Small intestine (tissue), 7 donors: ENCODE results near the gene COPG1. TPM values are rescaled to one million over a fixed set of nuclear protein-coding genes. Genes with fewer than 3 reads are reported as not detected.
"Not testable (repeated sequence)": the region's sequence is repeated elsewhere in the genome, so short reads cannot be mapped to it uniquely, and the experiment has no call there.

ENCODE experiments used
- DNase-seq, 2 donors: peaks; one replicate each; pipeline versions ENCODE4 v3.0.0 to v3.0.0-alpha.2; 2013
- FAIRE-seq: peaks from 2 replicates; lab custom pipeline; 2012; peaks lifted over from hg19 to GRCh38; lab: Jason Lieb, UNC
- H3K27ac ChIP-seq, 3 donors: one replicate each; pipeline ENCODE4 v1.5.1; 2013; ENCODE audit warnings: low read length in 2 of 3, mild to moderate bottlenecking in 2 of 3, control low read depth in 1 of 3, inconsistent platforms in 1 of 3, low read depth in 1 of 3, moderate library complexity in 1 of 3
- H3K27me3 ChIP-seq, 3 donors: one replicate each; pipeline ENCODE4 v1.6.1; 2013; ENCODE audit warnings: low read length in 3 of 3, inconsistent platforms in 1 of 3; ENCODE audit not compliant: control insufficient read depth in 3 of 3, insufficient read depth in 3 of 3
- H3K36me3 ChIP-seq, 3 donors: one replicate each; pipeline ENCODE4 v1.6.1; 2013; ENCODE audit warnings: low read length in 3 of 3, inconsistent platforms in 1 of 3, low read depth in 1 of 3, mild to moderate bottlenecking in 1 of 3, moderate library complexity in 1 of 3; ENCODE audit not compliant: control insufficient read depth in 3 of 3, insufficient read depth in 2 of 3
- H3K4me1 ChIP-seq, 3 donors: one replicate each; pipeline ENCODE4 v1.6.1; 2013; ENCODE audit warnings: low read length in 2 of 3, inconsistent platforms in 1 of 3, low read depth in 1 of 3, mild to moderate bottlenecking in 1 of 3, moderate library complexity in 1 of 3; ENCODE audit not compliant: control insufficient read depth in 3 of 3, insufficient read depth in 2 of 3
- H3K4me3 ChIP-seq, 3 donors: one replicate each; pipeline ENCODE4 v1.5.1; 2013; ENCODE audit warnings: low read length in 3 of 3, control low read depth in 1 of 3, inconsistent platforms in 1 of 3, low read depth in 1 of 3, mild to moderate bottlenecking in 1 of 3, moderate library complexity in 1 of 3
- H3K9me3 ChIP-seq, 2 donors: one replicate each; pipeline ENCODE4 v1.6.1; 2013; ENCODE audit warnings: low read depth in 1 of 2, low read length in 1 of 2; ENCODE audit not compliant: control insufficient read depth in 2 of 2, insufficient read depth in 1 of 2
- WGBS, 3 donors: extraction: QIAGEN DNeasy Blood & Tissue Kit; methylation state at CpG; one replicate each; pipeline ENCODE4 v1.1.7; 2013; 5-methylcytosine and 5-hydroxymethylcytosine counted together
- polyA plus RNA-seq, 4 donors: library from polyadenylated mRNA; stranded (reverse) in 3 of 4; unstranded in 1 of 4; fragments of 200-250 nt in 3 of 4; fragments of 120-200 nt in 1 of 4; gene quantifications; one replicate each; pipeline versions ENCODE4 v1.2.1 to v1.2.3, GENCODE V29; 2013
- donor health status: healthy with polysubstance abuse.
- donor health status: control.
- donor health status: control.
- donor health status: Bipolar disorder and iron deficiency.
- donor health status: healthy.

Gene COPG1
- polyA plus RNA-seq, 4 donors = 112 to 145 (median 135) TPM

- WGBS, 3 donors = 92 to 97% (median 97%) methylated on average over 3 of the region's 3 CpGs
- H3K27ac ChIP-seq = no peak overlapping the region
- H3K27me3 ChIP-seq = no peaks in the 10 kb centered on the region
- no peaks in the 10 kb centered on the region for H3K36me3 ChIP-seq
- peaks cover 0 to 3% (median 0%) of the 10 kb centered on the region in 3 donors for H3K4me1 ChIP-seq
- H3K9me3 ChIP-seq = peaks cover 0 to 2% of the 10 kb centered on the region in 2 donors
- DNase-seq (no peak), FAIRE-seq (no peak)
- H3K4me3 ChIP-seq = no peak overlapping the region
These were observed 15.0 kb upstream of the COPG1 start for GRCh38 chr3:129234441-129234840.

GRCh38 chr3:129235344-129235917 lies 14.0 kb upstream of the COPG1 start:
- Histone ChIP-seq H3K4me3 (no peak overlapping the region), H3K27ac (no peak overlapping the region), H3K4me1 (peaks cover 0 to 3% (median 0%) of the 10 kb centered on the region in 3 donors), H3K36me3 (no peaks in the 10 kb centered on the region), H3K27me3 (no peaks in the 10 kb centered on the region), H3K9me3 (peaks cover 0 to 2% of the 10 kb centered on the region in 2 donors)
- DNase-seq (peak in 1 of 2 donors; percentile 43), FAIRE-seq (no peak)
- 94 to 96% (median 94%) methylated on average over 4 of the region's 4 CpGs for WGBS, 3 donors

- H3K4me1 ChIP-seq = peaks cover 0 to 3% (median 0%) of the 10 kb centered on the region in 3 donors
- H3K9me3 ChIP-seq = peaks cover 0 to 2% of the 10 kb centered on the region in 2 donors
- H3K4me3 ChIP-seq = no peak overlapping the region
- DNase-seq (peak; percentile 63 to 76), FAIRE-seq (no peak)
- no peak overlapping the region for H3K27ac ChIP-seq
- H3K36me3 ChIP-seq = no peaks in the 10 kb centered on the region
- 58 to 73% (median 61%) methylated on average over 8 of the region's 8 CpGs for WGBS, 3 donors
- no peaks in the 10 kb centered on the region for H3K27me3 ChIP-seq
These were observed 10.3 kb upstream of the COPG1 start for GRCh38 chr3:129238945-129239705.

GRCh38 chr3:129239991-129240390 lies 9.4 kb upstream of the COPG1 start:
- peaks cover 0 to 3% (median 0%) of the 10 kb centered on the region in 3 donors for H3K4me1 ChIP-seq
- no peak overlapping the region for H3K4me3 ChIP-seq
- WGBS, 3 donors = 72 to 78% (median 77%) methylated on average over 6 of the region's 6 CpGs
- H3K9me3 ChIP-seq = peaks cover 0 to 2% of the 10 kb centered on the region in 2 donors
- DNase-seq (no peak), FAIRE-seq (no peak)
- no peak overlapping the region for H3K27ac ChIP-seq
- H3K36me3 ChIP-seq = no peaks in the 10 kb centered on the region
- H3K27me3 ChIP-seq = no peaks in the 10 kb centered on the region

GRCh38 chr3:129240436-129240835 lies 9.0 kb upstream of the COPG1 start:
- 21 to 44% (median 39%) methylated on average over 3 of the region's 3 CpGs for WGBS, 3 donors
- Histone ChIP-seq H3K9me3 (peaks cover 0 to 2% of the 10 kb centered on the region in 2 donors), H3K27ac (no peak overlapping the region), H3K36me3 (no peaks in the 10 kb centered on the region), H3K27me3 (no peaks in the 10 kb centered on the region), H3K4me3 (no peak overlapping the region), H3K4me1 (peaks cover 0 to 4% (median 0%) of the 10 kb centered on the region in 3 donors)
- DNase-seq (peak in 1 of 2 donors; percentile 34), FAIRE-seq (no peak)

GRCh38 chr3:129245141-129245540 lies 4.3 kb upstream of the COPG1 start:
- WGBS, 3 donors = 72 to 82% (median 74%) methylated on average over 5 of the region's 5 CpGs
- DNase-seq (no peak), FAIRE-seq (no peak)
- Histone ChIP-seq H3K4me1 (peaks cover 2 to 12% (median 6%) of the 10 kb centered on the region in 3 donors), H3K36me3 (no peaks in the 10 kb centered on the region), H3K27ac (no peak overlapping the region), H3K9me3 (no peaks in the 10 kb centered on the region), H3K27me3 (no peaks in the 10 kb centered on the region), H3K4me3 (no peak overlapping the region)

- Histone ChIP-seq H3K27ac (peak overlapping the region in 2 of 3 donors; percentile 48 to 61), H3K4me1 (peaks cover 4 to 17% (median 8%) of the 10 kb centered on the region in 3 donors)
- not testable (repeated sequence) for H3K4me3 ChIP-seq, H3K27me3 ChIP-seq, FAIRE-seq, H3K9me3 ChIP-seq, H3K36me3 ChIP-seq
- WGBS, 3 donors = 17 to 26% (median 19%) methylated on average over 11 of the region's 11 CpGs
- peak; percentile 87 to 90 for DNase-seq
These were observed 3.6 kb upstream of the COPG1 start for GRCh38 chr3:129245641-129246306.

GRCh38 chr3:129246636-129247035 lies 2.8 kb upstream of the COPG1 start:
- Histone ChIP-seq H3K4me1 (peaks cover 4 to 17% (median 8%) of the 10 kb centered on the region in 3 donors), H3K36me3 (peaks cover 0 to 4% (median 0%) of the 10 kb centered on the region in 3 donors)
- FAIRE-seq = no peak

More at GRCh38 chr3:129246636-129247035, 2.8 kb upstream of the COPG1 start:
- no peak overlapping the region for H3K4me3 ChIP-seq
- no peak overlapping the region for H3K27ac ChIP-seq
- no peaks in the 10 kb centered on the region for H3K9me3 ChIP-seq
- no peaks in the 10 kb centered on the region for H3K27me3 ChIP-seq
- DNase-seq = no peak
